Measurements from ENCODE around the gene KRT77.

KRT77 gene

GRCh38 chr12:52686063-52686462, 17.3 kb downstream of the KRT77 start:
- H3K4me3 ChIP-seq (ENCODE audit: low read depth, low read length), result no peak overlapping the region
- no peak for TF ChIP-seq CTCF (IDR thresholded peaks at IDR 0.05; ENCODE audit: insufficient read depth, low read depth, low read length, missing control alignments)
- DNase-seq (ENCODE audit: low read depth), result no peak

GRCh38 chr12:52685406-52685890, 17.9 kb downstream of the KRT77 start:
- H3K4me3 ChIP-seq (ENCODE audit: low read depth, low read length), result no peak overlapping the region
- DNase-seq (ENCODE audit: low read depth), result no peak
- TF ChIP-seq CTCF (IDR thresholded peaks at IDR 0.05; ENCODE audit: insufficient read depth, low read depth, low read length, missing control alignments), result no peak

GRCh38 chr12:52684431-52684830, 18.9 kb downstream of the KRT77 start:
- no peak for TF ChIP-seq CTCF (IDR thresholded peaks at IDR 0.05; ENCODE audit: insufficient read depth, low read depth, low read length, missing control alignments)
- H3K4me3 ChIP-seq (ENCODE audit: low read depth, low read length), result no peak overlapping the region
- no peak for DNase-seq (ENCODE audit: low read depth)

GRCh38 chr12:52683575-52684300, 19.6 kb downstream of the KRT77 start:
- TF ChIP-seq CTCF (IDR thresholded peaks at IDR 0.05; ENCODE audit: insufficient read depth, low read depth, low read length, missing control alignments), result no peak
- H3K4me3 ChIP-seq (ENCODE audit: low read depth, low read length), result no peak overlapping the region
- DNase-seq (ENCODE audit: low read depth), result no peak

- TF ChIP-seq CTCF (IDR thresholded peaks at IDR 0.05; ENCODE audit: insufficient read depth, low read depth, low read length, missing control alignments), result no peak
- no peak for DNase-seq (ENCODE audit: low read depth)
- H3K4me3 ChIP-seq (ENCODE audit: low read depth, low read length), result no peak overlapping the region
Observed at GRCh38 chr12:52682938-52683574, 20.3 kb downstream of the KRT77 start.

- no peak overlapping the region for H3K4me3 ChIP-seq (ENCODE audit: low read depth, low read length)
- TF ChIP-seq CTCF (IDR thresholded peaks at IDR 0.05; ENCODE audit: insufficient read depth, low read depth, low read length, missing control alignments), result no peak
- DNase-seq (ENCODE audit: low read depth), result no peak
Observed at GRCh38 chr12:52682381-52682660, 21.0 kb downstream of the KRT77 start.
